GM21447 (cell line): Measurements from ENCODE around the gene UVRAG.
"Not testable (repeated sequence)": the region's sequence is repeated elsewhere in the genome, so short reads cannot be mapped to it uniquely, and the experiment has no call there.

ENCODE experiments used
- ATAC-seq: cut with Tn5 transposase; IDR thresholded peaks from one replicate; pipeline ENCODE4 v1.9.1; 2021; ENCODE audit not compliant: unreplicated experiment

UVRAG gene

GRCh38 chr11:75910426-75911145 is 95.6 kb downstream of the UVRAG start:
- no peak for ATAC-seq

DNA sequence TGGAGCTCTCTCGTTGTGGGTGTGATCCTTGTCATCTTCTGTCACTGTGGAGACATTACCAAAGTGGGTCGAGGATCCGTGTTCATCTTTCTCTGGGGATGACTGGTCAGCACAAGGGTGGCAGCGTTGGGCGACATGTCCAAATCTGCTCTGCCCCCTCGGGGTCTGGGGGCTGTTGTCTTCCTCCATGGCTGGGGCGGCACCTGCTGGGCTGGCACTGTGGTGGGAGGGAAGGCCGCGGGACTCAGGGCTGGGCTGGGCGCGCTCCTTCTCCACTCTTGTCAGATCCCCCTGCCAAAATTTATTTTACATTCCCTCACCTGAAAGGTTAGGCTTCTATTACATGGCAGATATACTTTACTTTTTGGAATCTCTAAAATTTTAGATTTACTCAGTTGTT is 96.4 kb downstream of the UVRAG start:
- ATAC-seq = no peak

DNA sequence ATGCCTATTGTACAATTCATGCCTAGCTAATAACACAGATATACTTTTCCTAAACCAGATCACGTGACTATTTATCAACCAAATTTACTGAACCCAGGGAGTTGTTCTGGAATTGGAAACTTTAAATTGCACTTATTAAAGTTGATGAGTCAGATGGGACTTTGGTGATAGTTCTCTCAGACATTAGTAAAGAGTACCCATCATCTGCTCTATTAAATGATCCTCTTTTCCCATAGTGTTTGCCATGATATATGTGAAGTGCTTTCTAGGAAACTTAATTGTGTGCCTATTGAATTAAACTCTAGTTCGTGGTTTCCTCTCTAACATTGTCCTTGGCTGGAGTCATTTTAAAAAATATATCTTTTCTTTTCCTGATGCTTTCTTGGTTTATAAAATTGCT is 99.0 kb downstream of the UVRAG start:
- no peak for ATAC-seq

DNA sequence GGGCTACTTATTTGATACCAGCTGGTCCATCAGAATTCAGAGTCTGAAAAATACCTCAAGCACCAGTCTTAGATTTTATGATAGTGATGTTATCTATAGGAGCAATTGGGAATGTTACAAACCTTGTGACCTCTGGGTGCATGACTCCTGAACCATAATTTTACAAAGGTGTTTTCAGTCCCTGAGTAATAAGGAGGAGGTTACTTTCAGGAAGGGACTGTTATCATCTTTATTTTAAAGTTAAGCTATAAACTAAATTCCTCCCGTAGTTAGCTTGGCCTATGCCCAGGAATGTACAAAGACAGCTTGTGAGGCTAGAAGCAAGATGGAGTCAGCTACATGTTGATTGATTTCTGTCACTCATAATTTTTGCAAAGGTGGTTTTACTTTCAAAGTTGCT is 101.9 kb downstream of the UVRAG start:
- ATAC-seq = no peak

- ATAC-seq = no peak
Observed at GRCh38 chr11:75918331-75918730, 103.3 kb downstream of the UVRAG start.

DNA sequence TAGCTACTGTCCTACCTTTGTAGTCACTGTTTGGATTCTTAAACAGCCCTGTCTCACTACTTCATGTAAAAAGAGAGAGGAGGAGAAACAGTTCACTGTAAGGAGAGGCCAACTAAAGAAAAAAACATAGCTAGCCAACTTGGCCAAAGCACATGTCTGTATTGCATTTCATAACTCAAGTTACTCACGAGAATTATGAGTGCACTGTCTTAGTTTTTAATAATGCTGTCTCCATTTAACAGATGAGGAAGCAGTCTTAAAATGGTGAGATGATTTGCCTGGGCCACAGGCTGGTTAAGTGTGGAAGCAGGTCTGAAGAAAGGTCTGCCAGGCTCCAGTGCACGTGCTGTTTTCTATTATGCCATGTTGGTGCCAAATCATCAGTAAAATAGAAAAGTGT is 104.5 kb downstream of the UVRAG start:
- ATAC-seq = no peak

GRCh38 chr11:75920848-75921247 is 105.8 kb downstream of the UVRAG start:
- ATAC-seq = no peak

DNA sequence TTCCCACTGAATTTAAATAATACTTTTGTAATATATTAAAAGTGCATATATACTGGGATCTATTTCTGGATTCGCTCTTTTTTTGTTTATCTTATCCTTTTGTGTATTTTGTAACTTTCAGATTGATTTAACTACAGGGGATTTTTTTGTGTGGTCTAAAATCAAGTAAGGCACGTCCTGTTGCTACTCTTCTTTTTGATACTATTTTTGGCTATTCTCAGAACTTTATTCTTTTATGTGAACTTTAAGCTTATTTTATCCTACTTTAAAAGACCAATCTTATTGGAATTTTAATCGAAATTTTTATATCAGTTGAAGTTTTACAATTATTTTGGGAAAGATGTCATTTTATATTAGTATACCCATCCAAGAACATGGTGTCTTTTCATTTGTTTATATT is 106.8 kb downstream of the UVRAG start:
- ATAC-seq = no peak

DNA sequence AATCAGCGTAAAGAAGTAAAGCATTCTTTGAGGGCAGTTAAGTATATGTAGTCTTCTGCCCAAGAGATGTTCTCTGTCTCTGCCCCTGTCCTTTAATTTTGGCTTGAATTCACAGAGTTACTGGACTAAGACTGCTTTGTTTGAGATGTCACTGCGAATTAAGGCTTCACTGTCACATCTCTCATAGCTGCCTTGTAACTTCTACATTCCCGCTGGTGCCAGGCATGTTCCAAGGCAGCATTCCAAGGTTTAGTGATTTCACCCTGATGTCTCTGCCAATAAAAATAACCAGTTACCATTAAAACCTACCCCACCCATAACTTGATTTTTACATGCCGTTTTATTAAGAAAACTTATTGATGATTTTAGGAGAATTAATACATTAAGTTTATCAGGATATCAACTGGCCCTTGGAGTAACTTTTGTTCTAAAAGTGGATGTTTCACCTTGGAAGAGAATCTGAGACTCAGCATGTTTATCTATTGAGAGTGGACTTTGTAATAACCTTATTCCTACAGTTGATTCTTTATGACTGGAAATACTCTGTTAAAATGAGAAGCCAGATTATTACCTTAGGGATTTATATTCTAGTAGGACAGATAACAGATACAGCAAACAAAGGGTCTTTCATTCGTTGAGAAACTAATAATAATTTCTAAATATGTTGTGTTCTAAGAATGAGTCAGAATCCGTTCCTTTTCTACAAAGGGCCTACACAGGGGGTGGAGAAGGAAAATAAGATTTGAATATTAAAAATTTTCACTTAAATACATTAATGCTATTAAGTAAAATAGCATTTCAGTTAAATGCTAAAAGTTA is 110.2 kb downstream of the UVRAG start:
- no peak for ATAC-seq

- ATAC-seq = no peak
Observed at GRCh38 chr11:75925785-75926164, 110.8 kb downstream of the UVRAG start.

DNA sequence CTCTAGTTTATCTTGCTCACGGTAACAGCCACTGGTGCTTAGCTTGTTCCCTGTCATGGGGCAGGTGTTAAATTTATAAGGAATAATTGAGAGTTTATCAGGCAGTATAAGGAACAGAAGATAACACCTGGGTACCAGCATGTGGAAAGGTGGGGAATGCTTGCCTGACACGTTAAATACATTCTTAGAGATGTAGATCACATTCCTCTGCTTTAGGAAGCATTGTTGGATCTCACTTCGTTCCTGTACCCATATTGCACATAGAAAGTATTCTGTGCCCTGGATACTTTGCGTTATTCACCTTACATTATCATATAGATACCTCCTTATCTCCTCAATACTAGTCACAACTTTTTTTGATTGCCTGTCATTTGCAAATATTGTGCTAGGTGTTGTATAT is 114.7 kb downstream of the UVRAG start:
- ATAC-seq = no peak

GRCh38 chr11:75930534-75930933 is 115.5 kb downstream of the UVRAG start:
- no peak for ATAC-seq

GRCh38 chr11:75931124-75931523 is 116.1 kb downstream of the UVRAG start:
- no peak for ATAC-seq

DNA sequence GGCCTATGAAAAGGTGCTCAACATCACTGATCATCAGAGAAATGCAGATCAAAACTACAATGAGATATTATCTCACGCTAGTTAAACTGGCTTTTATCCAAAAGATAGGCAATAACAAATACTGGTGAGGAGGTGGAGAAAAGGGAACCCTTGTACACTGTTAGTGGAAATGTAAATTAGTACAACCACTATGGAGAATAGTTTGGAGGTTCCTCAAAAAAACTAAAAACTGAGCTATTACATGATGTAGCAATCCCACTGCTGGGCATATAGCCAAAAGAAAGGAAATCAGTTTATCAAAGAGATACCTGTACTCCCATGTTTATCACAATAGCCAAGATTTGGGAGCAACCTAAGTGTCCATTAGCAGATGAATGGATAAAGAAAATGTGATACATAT is 118.7 kb downstream of the UVRAG start:
- not testable (repeated sequence) for ATAC-seq

GRCh38 chr11:75934851-75935250 is 119.8 kb downstream of the UVRAG start:
- no peak for ATAC-seq

DNA sequence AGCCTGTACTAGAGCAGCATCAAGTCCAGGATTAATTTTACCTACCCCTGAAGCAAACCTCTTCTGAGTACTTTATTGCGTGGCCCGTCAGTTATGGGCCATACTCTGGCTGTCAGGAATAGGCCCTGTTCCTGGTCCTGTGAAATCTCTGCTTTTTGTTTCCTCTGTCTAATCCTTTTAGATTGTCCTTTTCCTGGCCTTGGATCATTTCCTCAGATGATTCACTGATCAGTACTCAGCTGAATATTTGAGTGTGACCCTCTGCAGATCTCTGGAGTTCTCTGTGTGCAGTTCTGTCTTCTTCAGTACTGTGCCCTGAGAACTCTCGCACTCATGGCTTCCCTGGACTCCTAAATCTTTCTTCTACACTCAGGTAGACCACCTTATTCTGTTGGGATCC is 123.5 kb downstream of the UVRAG start:
- no peak for ATAC-seq

DNA sequence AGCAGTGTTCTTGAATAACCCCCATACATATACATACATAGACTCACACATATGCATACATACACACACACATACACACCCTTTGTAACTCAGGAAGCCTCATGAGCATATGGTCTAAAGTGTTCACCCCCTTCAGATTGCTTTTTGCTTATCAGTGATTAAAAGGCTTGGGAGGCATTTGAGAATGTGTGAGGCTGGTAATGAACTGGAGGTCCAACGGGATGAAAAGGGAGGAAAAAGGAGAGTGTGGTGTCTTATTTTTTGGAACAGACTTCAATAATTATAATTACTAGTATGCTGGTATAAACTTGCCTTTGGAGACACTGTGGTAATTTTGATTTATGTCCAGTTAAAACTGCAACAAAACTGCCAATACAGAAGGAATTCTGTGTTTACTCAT is 124.5 kb downstream of the UVRAG start:
- ATAC-seq = no peak

GRCh38 chr11:75939992-75940391 is 125.0 kb downstream of the UVRAG start:
- no peak for ATAC-seq

DNA sequence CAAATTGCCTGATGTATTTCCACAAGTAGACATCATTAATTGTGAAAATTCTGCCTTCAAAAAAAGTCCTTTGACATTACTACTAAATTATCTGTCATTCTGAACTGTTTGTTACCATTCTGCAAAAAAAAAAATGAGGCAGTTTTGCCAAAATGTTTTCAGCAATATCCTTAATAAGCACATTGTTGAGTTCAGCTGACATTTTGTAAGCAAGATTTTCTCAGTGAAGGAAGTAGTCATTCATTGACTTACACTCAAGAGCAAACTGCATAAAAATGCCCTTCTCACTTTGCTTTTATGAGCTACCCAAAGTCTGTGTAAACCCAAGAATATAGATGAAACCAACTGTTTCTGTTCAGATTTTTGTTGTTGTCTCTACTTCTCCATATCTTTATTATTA is 125.9 kb downstream of the UVRAG start:
- ATAC-seq = no peak

DNA sequence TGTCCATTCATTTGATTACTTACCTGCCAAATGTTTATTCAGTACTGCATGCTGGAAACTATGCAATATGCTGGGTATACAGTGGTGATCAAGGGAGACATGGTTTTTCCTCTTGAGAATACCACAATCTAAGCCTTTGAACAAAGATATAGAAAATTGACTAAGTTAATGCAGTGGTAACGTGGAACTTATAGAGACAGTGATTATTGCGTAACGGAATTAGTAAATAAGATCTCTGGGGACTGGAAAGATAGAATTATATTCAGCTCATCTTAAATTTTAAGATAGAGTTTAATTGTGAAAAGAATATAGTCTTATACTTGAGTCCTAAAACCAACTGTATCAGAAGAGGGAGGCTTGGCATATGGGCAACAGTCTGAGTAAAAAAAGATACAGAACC is 129.5 kb downstream of the UVRAG start:
- no peak for ATAC-seq

DNA sequence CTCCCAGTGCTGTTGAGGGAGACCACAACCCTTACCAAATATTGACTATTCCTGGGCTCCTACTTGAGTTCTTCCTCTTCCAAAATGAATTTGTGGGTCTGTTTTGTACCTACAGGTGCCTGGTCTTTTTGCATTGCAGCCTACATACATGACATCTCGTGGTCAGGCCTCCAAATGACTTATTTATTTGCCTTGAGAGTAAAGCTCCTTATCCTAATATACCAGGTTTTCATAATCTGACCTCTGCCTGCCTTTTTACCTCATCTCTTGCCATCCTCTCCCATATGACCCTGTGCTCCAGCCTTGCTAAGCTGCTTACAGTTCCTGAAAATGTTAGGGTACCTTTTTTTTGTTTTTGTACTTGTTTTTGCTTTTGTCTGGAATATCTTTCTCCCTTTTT is 130.4 kb downstream of the UVRAG start:
- ATAC-seq = no peak

GRCh38 chr11:75945947-75946346 is 130.9 kb downstream of the UVRAG start:
- no peak for ATAC-seq
